K562 (cell line): ENCODE results near the gene GIMAP8. TPM values are rescaled to one million over a fixed set of nuclear protein-coding genes. Genes with fewer than 3 reads are reported as not detected.

Experiments
- CREBBP ChIP-seq: IDR thresholded peaks from one replicate; pipeline ENCODE4 v1.6.1; 2012; ENCODE audit warnings: low read depth, mild to moderate bottlenecking, control low read depth, inconsistent platforms, low read length
- CSDE1 ChIP-seq, 2 experiments: fragments of 450-650 bp; IDR thresholded peaks; 2 replicates each; pipeline ENCODE4 v1.6.1; 2016; ENCODE audit warnings: mild to moderate bottlenecking in 1 of 2
- ETV6 ChIP-seq, 3 experiments: fragments of 150-350 bp in 1 of 3; sonication (generic) in 1 of 3; formaldehyde crosslinking in 1 of 3; IDR thresholded peaks; 2 replicates each; pipeline versions ENCODE4 v1.6.1 to v1.8.0; 2014 to 2022; ENCODE audit warnings: borderline replicate concordance in 2 of 3, low read depth in 2 of 3, antibody characterized with exemption in 1 of 3, low read length in 1 of 3, mild to moderate bottlenecking in 1 of 3, missing genetic modification reagents in 1 of 3
- HDAC1 ChIP-seq, 2 experiments: fragments of 450-650 bp; IDR thresholded peaks; 2 replicates each; pipeline ENCODE4 v1.6.1; 2016 to 2017; ENCODE audit warnings: inconsistent platforms in 1 of 2, mild to moderate bottlenecking in 1 of 2, moderate library complexity in 1 of 2
- HNRNPL ChIP-seq: fragments of 200-400 bp; formaldehyde crosslinking; IDR thresholded peaks from 2 replicates; pipeline ENCODE4 v1.6.1; 2017; ENCODE audit warnings: low read depth, mild to moderate bottlenecking, low read length
- IRF2 ChIP-seq: sonication (generic); formaldehyde crosslinking; IDR thresholded peaks from 2 replicates; pipeline ENCODE4 v1.8.1; 2022; ENCODE audit warnings: mild to moderate bottlenecking, missing genetic modification reagents
- MCM7 ChIP-seq, 2 experiments: fragments of 450-650 bp; IDR thresholded peaks; 2 replicates each; pipeline ENCODE4 v1.6.1; 2016 to 2018
- POLR2A ChIP-seq: fragments of 450-650 bp; conservative IDR thresholded peaks from 2 replicates; pipeline ENCODE4 v1.6.1; 2016
- PRPF4 ChIP-seq: fragments of 200-400 bp; formaldehyde crosslinking; IDR thresholded peaks from one replicate; pipeline ENCODE4 v1.6.1; 2017; ENCODE audit warnings: low read length, low read depth, mild to moderate bottlenecking; ENCODE audit not compliant: insufficient read depth, poor library complexity, severe bottlenecking
- SAP30 ChIP-seq: fragments of 200-600 bp; sonication (generic); IDR thresholded peaks from 2 replicates; pipeline ENCODE4 v1.6.1; 2012; ENCODE audit warnings: borderline replicate concordance, low read depth, mild to moderate bottlenecking, moderate library complexity, low read length, control low read depth, inconsistent platforms; ENCODE audit not compliant: insufficient read depth, poor library complexity, severe bottlenecking
- SIX5 ChIP-seq, 2 experiments: IDR thresholded peaks; 2 replicates each; pipeline ENCODE4 v1.6.1; 2011; ENCODE audit warnings: low read length in 2 of 2, borderline replicate concordance in 1 of 2, low read depth in 1 of 2, mild to moderate bottlenecking in 1 of 2, moderate library complexity in 1 of 2; ENCODE audit not compliant: insufficient read depth in 1 of 2
- SRF ChIP-seq, 2 experiments: fragments of 250-450, 450-650 bp in 1 of 2; sonication (Bioruptor Pico) in 1 of 2; sonication (generic) in 1 of 2; formaldehyde crosslinking; IDR thresholded peaks; 2 replicates each; pipeline versions ENCODE4 v1.5.0 to v1.5.1; 2020 to 2022; ENCODE audit warnings: mild to moderate bottlenecking in 1 of 2, missing genetic modification reagents in 1 of 2
- SUPT5H ChIP-seq: fragments of 450-650 bp; IDR thresholded peaks from 2 replicates; pipeline ENCODE4 v1.6.1; 2016
- ZNF311 ChIP-seq: fragments of 250-450 bp; sonication (Bioruptor Pico); IDR thresholded peaks from 2 replicates; pipeline ENCODE4 v1.4.0; 2020; ENCODE audit warnings: mild to moderate bottlenecking, moderate library complexity
- ZNF696 ChIP-seq: fragments of 250-450 bp; sonication (Bioruptor Pico); conservative IDR thresholded peaks from 2 replicates; pipeline ENCODE4 v1.4.0; 2020; ENCODE audit warnings: mild to moderate bottlenecking, moderate library complexity
- polyA plus RNA-seq, 8 experiments: library from polyadenylated mRNA; depleted of rRNA in 4 of 8; stranded (reverse) in 5 of 8; unstranded in 3 of 8; fragments of >200 nt; fragmentation: Nextera tagmentation in 2 of 8; fragmentation: Illumina TruSeq in 1 of 8; extraction: Ambion mirVana in 2 of 8; extraction: Trizol in 1 of 8; gene quantifications; 2 replicates each; pipeline versions ENCODE4 v1.2.1 to v1.2.3, GENCODE V29; 2011 to 2014; ENCODE audit warnings: inconsistent platforms in 1 of 8, missing spikeins in 1 of 8
- total RNA-seq, 7 experiments: library from RNA; depleted of rRNA in 6 of 7; stranded (reverse); fragments of >200 nt in 6 of 7; fragmentation: Illumina TruSeq in 2 of 7; extraction: Trizol in 2 of 7; gene quantifications; 2 replicates each; pipeline versions ENCODE4 v1.2.1 to v1.2.3, GENCODE V29; 2011 to 2021; ENCODE audit warnings: low replicate concordance in 1 of 7
- TF ChIP-seq, protein P1 (sequence below): sonication (generic); formaldehyde crosslinking; IDR thresholded peaks from 2 replicates; pipeline ENCODE4 v1.9.0; 2022; ENCODE audit warnings: mild to moderate bottlenecking, missing genetic modification reagents
- TF ChIP-seq, protein P2 (sequence below): sonication (generic); formaldehyde crosslinking; IDR thresholded peaks from 2 replicates; pipeline ENCODE4 v1.8.1; 2023; ENCODE audit warnings: mild to moderate bottlenecking, missing genetic modification reagents
- TF ChIP-seq, protein P3 (sequence below): fragments of 250-450 bp; sonication (Bioruptor Pico); IDR thresholded peaks from 2 replicates; pipeline ENCODE4 v1.8.0; 2022; ENCODE audit warnings: inconsistent platforms
- TF ChIP-seq, protein P4 (sequence below): IDR thresholded peaks from 2 replicates; pipeline ENCODE4 v1.6.1; 2014; ENCODE audit warnings: antibody characterized with exemption
- TF ChIP-seq, protein P5 (sequence below): fragments of 250-450 bp; sonication (Bioruptor Pico); IDR thresholded peaks from 2 replicates; pipeline ENCODE4 v1.4.0; 2020; ENCODE audit warnings: borderline replicate concordance
- TF ChIP-seq, protein P6 (sequence below): sonication (generic); formaldehyde crosslinking; IDR thresholded peaks from 2 replicates; pipeline ENCODE4 v1.8.0; 2022; ENCODE audit warnings: missing genetic modification reagents, mild to moderate bottlenecking, borderline replicate concordance

GIMAP8 gene
- total and polyA plus RNA-seq, 9 of the 15 experiments (the other 6 are each of a cell fraction or from before 2014, with no cell fraction given) = not detected

DNA sequence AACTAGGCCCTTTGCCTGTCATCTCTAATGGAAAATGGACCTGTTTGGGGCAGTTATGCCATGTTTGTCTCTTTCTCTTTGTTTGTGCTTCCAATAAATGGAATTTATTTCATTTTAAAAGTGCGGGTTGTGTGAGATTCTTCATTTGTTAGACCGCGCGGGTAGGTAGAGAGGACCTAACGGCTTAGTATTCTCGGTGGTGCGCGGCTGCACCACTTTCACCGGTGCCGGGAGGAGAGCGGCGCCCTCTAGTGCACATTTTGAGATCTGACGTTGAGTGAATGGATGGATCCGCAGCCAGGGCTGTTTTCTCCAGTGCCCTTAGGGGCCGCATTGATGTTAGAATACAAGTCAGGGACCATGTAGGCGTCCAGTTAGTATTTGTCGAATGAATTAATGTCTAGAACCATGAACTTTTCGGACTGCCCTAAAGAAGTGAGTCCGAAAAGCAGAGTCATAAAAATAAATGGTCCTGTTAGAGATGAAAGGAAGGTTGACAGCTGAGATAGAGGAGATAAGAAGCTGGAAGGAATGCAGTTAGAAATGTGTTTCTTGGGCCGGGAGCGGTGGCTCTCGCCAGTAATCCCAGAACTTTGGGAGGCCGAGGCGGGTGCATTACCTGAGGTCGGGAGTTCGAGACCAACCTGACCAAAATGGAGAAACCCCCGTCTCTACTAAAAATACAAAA, 29.3 kb upstream of the GIMAP8 start (continued):
- TF ChIP-seq HDAC1 (IDR thresholded peaks at IDR 0.05) = no peak
- TF ChIP-seq, protein P1, sequence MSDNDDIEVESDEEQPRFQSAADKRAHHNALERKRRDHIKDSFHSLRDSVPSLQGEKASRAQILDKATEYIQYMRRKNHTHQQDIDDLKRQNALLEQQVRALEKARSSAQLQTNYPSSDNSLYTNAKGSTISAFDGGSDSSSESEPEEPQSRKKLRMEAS = no peak
- TF ChIP-seq, protein P2, sequence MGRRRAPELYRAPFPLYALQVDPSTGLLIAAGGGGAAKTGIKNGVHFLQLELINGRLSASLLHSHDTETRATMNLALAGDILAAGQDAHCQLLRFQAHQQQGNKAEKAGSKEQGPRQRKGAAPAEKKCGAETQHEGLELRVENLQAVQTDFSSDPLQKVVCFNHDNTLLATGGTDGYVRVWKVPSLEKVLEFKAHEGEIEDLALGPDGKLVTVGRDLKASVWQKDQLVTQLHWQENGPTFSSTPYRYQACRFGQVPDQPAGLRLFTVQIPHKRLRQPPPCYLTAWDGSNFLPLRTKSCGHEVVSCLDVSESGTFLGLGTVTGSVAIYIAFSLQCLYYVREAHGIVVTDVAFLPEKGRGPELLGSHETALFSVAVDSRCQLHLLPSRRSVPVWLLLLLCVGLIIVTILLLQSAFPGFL (CRISPR knock-in tag) = no peak
- TF ChIP-seq, protein P3, sequence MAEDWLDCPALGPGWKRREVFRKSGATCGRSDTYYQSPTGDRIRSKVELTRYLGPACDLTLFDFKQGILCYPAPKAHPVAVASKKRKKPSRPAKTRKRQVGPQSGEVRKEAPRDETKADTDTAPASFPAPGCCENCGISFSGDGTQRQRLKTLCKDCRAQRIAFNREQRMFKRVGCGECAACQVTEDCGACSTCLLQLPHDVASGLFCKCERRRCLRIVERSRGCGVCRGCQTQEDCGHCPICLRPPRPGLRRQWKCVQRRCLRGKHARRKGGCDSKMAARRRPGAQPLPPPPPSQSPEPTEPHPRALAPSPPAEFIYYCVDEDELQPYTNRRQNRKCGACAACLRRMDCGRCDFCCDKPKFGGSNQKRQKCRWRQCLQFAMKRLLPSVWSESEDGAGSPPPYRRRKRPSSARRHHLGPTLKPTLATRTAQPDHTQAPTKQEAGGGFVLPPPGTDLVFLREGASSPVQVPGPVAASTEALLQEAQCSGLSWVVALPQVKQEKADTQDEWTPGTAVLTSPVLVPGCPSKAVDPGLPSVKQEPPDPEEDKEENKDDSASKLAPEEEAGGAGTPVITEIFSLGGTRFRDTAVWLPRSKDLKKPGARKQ (CRISPR knock-in tag) = peak; percentile 97
- TF ChIP-seq, protein P4, sequence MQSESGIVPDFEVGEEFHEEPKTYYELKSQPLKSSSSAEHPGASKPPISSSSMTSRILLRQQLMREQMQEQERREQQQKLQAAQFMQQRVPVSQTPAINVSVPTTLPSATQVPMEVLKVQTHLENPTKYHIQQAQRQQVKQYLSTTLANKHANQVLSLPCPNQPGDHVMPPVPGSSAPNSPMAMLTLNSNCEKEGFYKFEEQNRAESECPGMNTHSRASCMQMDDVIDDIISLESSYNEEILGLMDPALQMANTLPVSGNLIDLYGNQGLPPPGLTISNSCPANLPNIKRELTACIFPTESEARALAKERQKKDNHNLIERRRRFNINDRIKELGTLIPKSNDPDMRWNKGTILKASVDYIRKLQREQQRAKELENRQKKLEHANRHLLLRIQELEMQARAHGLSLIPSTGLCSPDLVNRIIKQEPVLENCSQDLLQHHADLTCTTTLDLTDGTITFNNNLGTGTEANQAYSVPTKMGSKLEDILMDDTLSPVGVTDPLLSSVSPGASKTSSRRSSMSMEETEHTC = no peak
- TF ChIP-seq HNRNPL = no peak
- no peak for TF ChIP-seq SUPT5H
- TF ChIP-seq, protein P5, sequence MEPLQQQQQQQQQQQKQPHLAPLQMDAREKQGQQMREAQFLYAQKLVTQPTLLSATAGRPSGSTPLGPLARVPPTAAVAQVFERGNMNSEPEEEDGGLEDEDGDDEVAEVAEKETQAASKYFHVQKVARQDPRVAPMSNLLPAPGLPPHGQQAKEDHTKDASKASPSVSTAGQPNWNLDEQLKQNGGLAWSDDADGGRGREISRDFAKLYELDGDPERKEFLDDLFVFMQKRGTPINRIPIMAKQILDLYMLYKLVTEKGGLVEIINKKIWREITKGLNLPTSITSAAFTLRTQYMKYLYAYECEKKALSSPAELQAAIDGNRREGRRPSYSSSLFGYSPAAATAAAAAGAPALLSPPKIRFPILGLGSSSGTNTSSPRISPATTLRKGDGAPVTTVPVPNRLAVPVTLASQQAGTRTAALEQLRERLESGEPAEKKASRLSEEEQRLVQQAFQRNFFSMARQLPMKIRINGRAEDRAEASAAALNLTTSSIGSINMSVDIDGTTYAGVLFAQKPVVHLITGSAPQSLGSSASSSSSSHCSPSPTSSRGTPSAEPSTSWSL (CRISPR knock-in tag) = no peak
- no peak for TF ChIP-seq MCM7 (IDR thresholded peaks at IDR 0.05)
- no peak for TF ChIP-seq CSDE1 (IDR thresholded peaks at IDR 0.05)
- TF ChIP-seq ZNF311 = no peak
- no peak for TF ChIP-seq SIX5 (IDR thresholded peaks at IDR 0.05; ENCODE audit: borderline replicate concordance in 1 of 2, insufficient read depth in 1 of 2, low read depth in 1 of 2, low read length in 2 of 2)
- TF ChIP-seq, protein P6, sequence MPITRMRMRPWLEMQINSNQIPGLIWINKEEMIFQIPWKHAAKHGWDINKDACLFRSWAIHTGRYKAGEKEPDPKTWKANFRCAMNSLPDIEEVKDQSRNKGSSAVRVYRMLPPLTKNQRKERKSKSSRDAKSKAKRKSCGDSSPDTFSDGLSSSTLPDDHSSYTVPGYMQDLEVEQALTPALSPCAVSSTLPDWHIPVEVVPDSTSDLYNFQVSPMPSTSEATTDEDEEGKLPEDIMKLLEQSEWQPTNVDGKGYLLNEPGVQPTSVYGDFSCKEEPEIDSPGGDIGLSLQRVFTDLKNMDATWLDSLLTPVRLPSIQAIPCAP (CRISPR knock-in tag) = no peak
- no peak for TF ChIP-seq PRPF4
- TF ChIP-seq POLR2A = no peak
- TF ChIP-seq SAP30 = no peak
- TF ChIP-seq ZNF696 = no peak
- TF ChIP-seq SRF (CRISPR knock-in tag; IDR thresholded peaks at IDR 0.05) = no peak
- no peak for TF ChIP-seq CREBBP
- no peak for TF ChIP-seq ETV6 (IDR thresholded peaks at IDR 0.05; ENCODE audit: borderline replicate concordance in 1 of 2, low read depth in 2 of 2, low read length in 1 of 2)
- no peak for TF ChIP-seq ETV6 (CRISPR knock-in tag; IDR thresholded peaks at IDR 0.05; ENCODE audit: borderline replicate concordance)
- no peak for TF ChIP-seq IRF2 (CRISPR knock-in tag)
